HepG2 (cell line): Measurements from ENCODE around the gene SLAIN2. TPM values are rescaled to one million over a fixed set of nuclear protein-coding genes. Genes with fewer than 3 reads are reported as not detected.

Source experiments
- CHCHD3 ChIP-seq: sonication (generic); formaldehyde crosslinking; IDR thresholded peaks from 2 replicates; pipeline ENCODE4 v1.8.0; 2022; ENCODE audit warnings: mild to moderate bottlenecking, missing genetic modification reagents, moderate library complexity
- NR2C2 ChIP-seq: sonication (generic); formaldehyde crosslinking; IDR thresholded peaks from 2 replicates; pipeline ENCODE4 v1.4.0; 2020; ENCODE audit warnings: missing genetic modification reagents, mild to moderate bottlenecking, moderate library complexity, borderline replicate concordance
- PCBP2 ChIP-seq: fragments of 200-400 bp; formaldehyde crosslinking; optimal IDR thresholded peaks from 2 replicates; pipeline ENCODE3; 2018; ENCODE audit warnings: low read length, low read depth; ENCODE audit not compliant: poor library complexity, severe bottlenecking
- RXRA ChIP-seq: sonication (generic); formaldehyde crosslinking; IDR thresholded peaks from 2 replicates; pipeline ENCODE4 v1.5.1; 2020; ENCODE audit warnings: missing genetic modification reagents
- TBL1XR1 ChIP-seq: fragments of 150-350 bp; IDR thresholded peaks from 2 replicates; pipeline ENCODE4 v1.6.1; 2014; ENCODE audit warnings: borderline replicate concordance, low read length; ENCODE audit not compliant: partially characterized antibody
- TCF12 ChIP-seq, 2 experiments: fragments of 450-650 bp in 1 of 2; sonication (generic) in 1 of 2; formaldehyde crosslinking in 1 of 2; IDR thresholded peaks; 2 replicates each; pipeline versions ENCODE4 v1.6.1 to v1.8.0; 2017 to 2022; ENCODE audit warnings: antibody characterized with exemption in 1 of 2, mild to moderate bottlenecking in 1 of 2, missing genetic modification reagents in 1 of 2, moderate library complexity in 1 of 2
- TEAD3 ChIP-seq: optimal IDR thresholded peaks from 2 replicates; pipeline ENCODE3; 2016; ENCODE audit warnings: borderline replicate concordance
- ZNF333 ChIP-seq: sonication (generic); formaldehyde crosslinking; IDR thresholded peaks from 2 replicates; pipeline ENCODE4 v1.4.0; 2020; ENCODE audit warnings: mild to moderate bottlenecking, missing genetic modification reagents, borderline replicate concordance
- ZNF550 ChIP-seq: sonication (generic); formaldehyde crosslinking; IDR thresholded peaks from 2 replicates; pipeline ENCODE4 v1.4.0; 2020; ENCODE audit warnings: mild to moderate bottlenecking, missing genetic modification reagents, borderline replicate concordance
- ZNF562 ChIP-seq: sonication (generic); formaldehyde crosslinking; IDR thresholded peaks from 2 replicates; pipeline ENCODE4 v1.8.0; 2022; ENCODE audit warnings: missing genetic modification reagents, borderline replicate concordance
- ZNF569 ChIP-seq: sonication (generic); formaldehyde crosslinking; IDR thresholded peaks from 2 replicates; pipeline ENCODE4 v1.5.0; 2020; ENCODE audit warnings: mild to moderate bottlenecking, missing genetic modification reagents, moderate library complexity, borderline replicate concordance
- ZNF616 ChIP-seq: sonication (generic); formaldehyde crosslinking; IDR thresholded peaks from 2 replicates; pipeline ENCODE4 v1.5.0; 2020; ENCODE audit warnings: low read depth, mild to moderate bottlenecking, missing genetic modification reagents
- ZSCAN20 ChIP-seq: sonication (generic); formaldehyde crosslinking; IDR thresholded peaks from 2 replicates; pipeline ENCODE4 v1.4.0; 2020; ENCODE audit warnings: missing genetic modification reagents, mild to moderate bottlenecking, borderline replicate concordance
- polyA plus RNA-seq, 8 experiments: library from polyadenylated mRNA; depleted of rRNA in 3 of 8; stranded (reverse) in 7 of 8; unstranded in 1 of 8; fragments of >200 nt; fragmentation: Illumina TruSeq in 4 of 8; extraction: Trizol in 4 of 8; gene quantifications; 2 replicates each; pipeline versions ENCODE4 v1.2.1 to v1.2.3, GENCODE V29; 2011 to 2016; ENCODE audit warnings: low read depth in 4 of 8, missing spikeins in 1 of 8, mixed read lengths in 1 of 8; ENCODE audit not compliant: insufficient read depth in 1 of 8
- total RNA-seq, 5 experiments: library from RNA; depleted of rRNA; stranded (reverse); fragments of >200 nt; fragmentation: Illumina TruSeq; extraction: Trizol; gene quantifications; 2 replicates each; pipeline ENCODE4 v1.2.3, GENCODE V29; 2016; ENCODE audit warnings: low read depth in 1 of 5
- TF ChIP-seq, protein P1 (sequence below): sonication (generic); formaldehyde crosslinking; IDR thresholded peaks from 2 replicates; pipeline ENCODE4 v1.4.0; 2020; ENCODE audit warnings: missing genetic modification reagents, mild to moderate bottlenecking, borderline replicate concordance
- TF ChIP-seq, protein P2 (sequence below): sonication (generic); formaldehyde crosslinking; IDR thresholded peaks from 2 replicates; pipeline ENCODE4 v1.8.1; 2023; ENCODE audit warnings: missing genetic modification reagents, mild to moderate bottlenecking, borderline replicate concordance
- TF ChIP-seq, protein P3 (sequence below), 2 experiments: sonication (generic) in 1 of 2; formaldehyde crosslinking in 1 of 2; IDR thresholded peaks; 2 replicates each; pipeline versions ENCODE4 v1.5.1 to v1.6.1; 2011 to 2020; ENCODE audit warnings: borderline replicate concordance in 1 of 2, low read depth in 1 of 2, low read length in 1 of 2, mild to moderate bottlenecking in 1 of 2, missing genetic modification reagents in 1 of 2, moderate library complexity in 1 of 2
- TF ChIP-seq, protein P4 (sequence below): sonication (generic); formaldehyde crosslinking; IDR thresholded peaks from 2 replicates; pipeline ENCODE4 v1.5.0; 2020; ENCODE audit warnings: mild to moderate bottlenecking, missing genetic modification reagents, borderline replicate concordance
- TF ChIP-seq, protein P5 (sequence below): sonication (generic); formaldehyde crosslinking; IDR thresholded peaks from 2 replicates; pipeline ENCODE4 v1.4.0; 2020; ENCODE audit warnings: low read depth, mild to moderate bottlenecking, missing genetic modification reagents

Gene SLAIN2
- total and polyA plus RNA-seq, 2 of the 13 experiments (the other 11 are each of a cell fraction or from before 2014, with no cell fraction given) = 20.7 to 22.5 TPM

GRCh38 chr4:48340965-48341775 is at the start of gene SLAIN2 (continued):
- TF ChIP-seq, protein P1, sequence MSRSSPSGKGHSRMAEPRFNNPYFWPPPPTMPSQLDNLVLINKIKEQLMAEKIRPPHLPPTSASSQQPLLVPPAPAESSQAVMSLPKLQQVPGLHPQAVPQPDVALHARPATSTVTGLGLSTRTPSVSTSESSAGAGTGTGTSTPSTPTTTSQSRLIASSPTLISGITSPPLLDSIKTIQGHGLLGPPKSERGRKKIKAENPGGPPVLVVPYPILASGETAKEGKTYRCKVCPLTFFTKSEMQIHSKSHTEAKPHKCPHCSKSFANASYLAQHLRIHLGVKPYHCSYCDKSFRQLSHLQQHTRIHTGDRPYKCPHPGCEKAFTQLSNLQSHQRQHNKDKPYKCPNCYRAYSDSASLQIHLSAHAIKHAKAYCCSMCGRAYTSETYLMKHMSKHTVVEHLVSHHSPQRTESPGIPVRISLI = no peak
- TF ChIP-seq PCBP2 = no peak
- no peak for TF ChIP-seq CHCHD3 (CRISPR knock-in tag)
- TF ChIP-seq, protein P2, sequence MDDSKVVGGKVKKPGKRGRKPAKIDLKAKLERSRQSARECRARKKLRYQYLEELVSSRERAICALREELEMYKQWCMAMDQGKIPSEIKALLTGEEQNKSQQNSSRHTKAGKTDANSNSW = no peak
- TF ChIP-seq ZNF333 = no peak
- peak; percentile 73; the same call in 1 of the 2 replicates for TF ChIP-seq ZSCAN20 (CRISPR knock-in tag)
- no peak for TF ChIP-seq TCF12 (IDR thresholded peaks at IDR 0.05)
- TF ChIP-seq TCF12 (CRISPR knock-in tag; IDR thresholded peaks at IDR 0.05) = 0 out of 2 replicates have a peak, but pooled peaks have one; percentile 48
- no peak; the same call in 1 of the 2 replicates for TF ChIP-seq ZNF616 (CRISPR knock-in tag)
- peak; percentile 7; the same call in 1 of the 2 replicates for TF ChIP-seq RXRA
- TF ChIP-seq, protein P3, sequence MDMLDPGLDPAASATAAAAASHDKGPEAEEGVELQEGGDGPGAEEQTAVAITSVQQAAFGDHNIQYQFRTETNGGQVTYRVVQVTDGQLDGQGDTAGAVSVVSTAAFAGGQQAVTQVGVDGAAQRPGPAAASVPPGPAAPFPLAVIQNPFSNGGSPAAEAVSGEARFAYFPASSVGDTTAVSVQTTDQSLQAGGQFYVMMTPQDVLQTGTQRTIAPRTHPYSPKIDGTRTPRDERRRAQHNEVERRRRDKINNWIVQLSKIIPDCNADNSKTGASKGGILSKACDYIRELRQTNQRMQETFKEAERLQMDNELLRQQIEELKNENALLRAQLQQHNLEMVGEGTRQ (IDR thresholded peaks at IDR 0.05; ENCODE audit: low read depth, low read length) = no peak
- TF ChIP-seq, protein P3 (CRISPR knock-in tag; IDR thresholded peaks at IDR 0.05; ENCODE audit: borderline replicate concordance) = no peak
- no peak for TF ChIP-seq TBL1XR1
- TF ChIP-seq, protein P4, sequence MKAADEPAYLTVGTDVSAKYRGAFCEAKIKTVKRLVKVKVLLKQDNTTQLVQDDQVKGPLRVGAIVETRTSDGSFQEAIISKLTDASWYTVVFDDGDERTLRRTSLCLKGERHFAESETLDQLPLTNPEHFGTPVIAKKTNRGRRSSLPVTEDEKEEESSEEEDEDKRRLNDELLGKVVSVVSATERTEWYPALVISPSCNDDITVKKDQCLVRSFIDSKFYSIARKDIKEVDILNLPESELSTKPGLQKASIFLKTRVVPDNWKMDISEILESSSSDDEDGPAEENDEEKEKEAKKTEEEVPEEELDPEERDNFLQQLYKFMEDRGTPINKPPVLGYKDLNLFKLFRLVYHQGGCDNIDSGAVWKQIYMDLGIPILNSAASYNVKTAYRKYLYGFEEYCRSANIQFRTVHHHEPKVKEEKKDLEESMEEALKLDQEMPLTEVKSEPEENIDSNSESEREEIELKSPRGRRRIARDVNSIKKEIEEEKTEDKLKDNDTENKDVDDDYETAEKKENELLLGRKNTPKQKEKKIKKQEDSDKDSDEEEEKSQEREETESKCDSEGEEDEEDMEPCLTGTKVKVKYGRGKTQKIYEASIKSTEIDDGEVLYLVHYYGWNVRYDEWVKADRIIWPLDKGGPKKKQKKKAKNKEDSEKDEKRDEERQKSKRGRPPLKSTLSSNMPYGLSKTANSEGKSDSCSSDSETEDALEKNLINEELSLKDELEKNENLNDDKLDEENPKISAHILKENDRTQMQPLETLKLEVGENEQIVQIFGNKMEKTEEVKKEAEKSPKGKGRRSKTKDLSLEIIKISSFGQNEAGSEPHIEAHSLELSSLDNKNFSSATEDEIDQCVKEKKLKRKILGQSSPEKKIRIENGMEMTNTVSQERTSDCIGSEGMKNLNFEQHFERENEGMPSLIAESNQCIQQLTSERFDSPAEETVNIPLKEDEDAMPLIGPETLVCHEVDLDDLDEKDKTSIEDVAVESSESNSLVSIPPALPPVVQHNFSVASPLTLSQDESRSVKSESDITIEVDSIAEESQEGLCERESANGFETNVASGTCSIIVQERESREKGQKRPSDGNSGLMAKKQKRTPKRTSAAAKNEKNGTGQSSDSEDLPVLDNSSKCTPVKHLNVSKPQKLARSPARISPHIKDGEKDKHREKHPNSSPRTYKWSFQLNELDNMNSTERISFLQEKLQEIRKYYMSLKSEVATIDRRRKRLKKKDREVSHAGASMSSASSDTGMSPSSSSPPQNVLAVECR (CRISPR knock-in tag) = peak; percentile 67
- TF ChIP-seq, protein P5, sequence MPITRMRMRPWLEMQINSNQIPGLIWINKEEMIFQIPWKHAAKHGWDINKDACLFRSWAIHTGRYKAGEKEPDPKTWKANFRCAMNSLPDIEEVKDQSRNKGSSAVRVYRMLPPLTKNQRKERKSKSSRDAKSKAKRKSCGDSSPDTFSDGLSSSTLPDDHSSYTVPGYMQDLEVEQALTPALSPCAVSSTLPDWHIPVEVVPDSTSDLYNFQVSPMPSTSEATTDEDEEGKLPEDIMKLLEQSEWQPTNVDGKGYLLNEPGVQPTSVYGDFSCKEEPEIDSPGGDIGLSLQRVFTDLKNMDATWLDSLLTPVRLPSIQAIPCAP = no peak
- TF ChIP-seq TEAD3 (CRISPR knock-in tag) = no peak
- TF ChIP-seq ZNF562 (CRISPR knock-in tag) = no peak
- peak; percentile 66 for TF ChIP-seq NR2C2 (CRISPR knock-in tag)
- no peak for TF ChIP-seq ZNF569
- no peak for TF ChIP-seq ZNF550 (CRISPR knock-in tag)
